AG09309 (cell line): ENCODE results near the gene TBX2.
"Not testable (repeated sequence)": the region's sequence is repeated elsewhere in the genome, so short reads cannot be mapped to it uniquely, and the experiment has no call there.

Experiments
- DNase-seq: peaks from one replicate; pipeline ENCODE4 v3.0.0-alpha.2; 2010; ENCODE audit warnings: low read depth
- H3K4me3 ChIP-seq: 2 replicates; pipeline ENCODE4 v1.5.1; 2011; ENCODE audit warnings: mild to moderate bottlenecking, low read depth, low read length, moderate library complexity; ENCODE audit not compliant: control insufficient read depth
- CTCF ChIP-seq: IDR thresholded peaks from 2 replicates; pipeline ENCODE4 v1.5.1; 2011; ENCODE audit warnings: mild to moderate bottlenecking, low read depth, low read length, inconsistent platforms; ENCODE audit not compliant: insufficient read depth, control insufficient read depth; ENCODE audit errors: missing control alignments

Gene TBX2

GRCh38 chr17:61354895-61355874 lies 44.5 kb upstream of the TBX2 start:
- no peak overlapping the region for H3K4me3 ChIP-seq
- TF ChIP-seq CTCF, result no peak

GRCh38 chr17:61357061-61357460 lies 42.6 kb upstream of the TBX2 start:
- not testable (repeated sequence) for DNase-seq, H3K4me3 ChIP-seq

More at GRCh38 chr17:61354895-61355874, 44.5 kb upstream of the TBX2 start:
- DNase-seq, result no peak

GRCh38 chr17:61359513-61359912 lies 40.1 kb upstream of the TBX2 start:
- not testable (repeated sequence) for DNase-seq, H3K4me3 ChIP-seq

GRCh38 chr17:61360318-61360943 lies 39.2 kb upstream of the TBX2 start:
- no peak for TF ChIP-seq CTCF
- no peak overlapping the region for H3K4me3 ChIP-seq
- DNase-seq, result no peak

- TF ChIP-seq CTCF, result no peak
- no peak overlapping the region for H3K4me3 ChIP-seq
- DNase-seq, result peak; percentile 65
Observed at GRCh38 chr17:61361084-61361483, 38.6 kb upstream of the TBX2 start.

- TF ChIP-seq CTCF, result no peak
- no peak for DNase-seq
- H3K4me3 ChIP-seq, result no peak overlapping the region
Observed at GRCh38 chr17:61362396-61362795, 37.2 kb upstream of the TBX2 start.

GRCh38 chr17:61362852-61363600 lies 36.6 kb upstream of the TBX2 start:
- no peak for DNase-seq
- no peak overlapping the region for H3K4me3 ChIP-seq
- TF ChIP-seq CTCF, result no peak
